NCI-H2227 treated with DMSO at 0.1 percent for 48 hours (cell line): ENCODE measurements around the gene CRYBB1.

Experiments
- DNase-seq: peaks from one replicate; lab custom pipeline; 2025; lab: John Stamatoyannopoulos, UW

Gene CRYBB1

GRCh38 chr22:26553056-26553752, 64.6 kb downstream of the CRYBB1 start:
- DNase-seq = no peak

DNA sequence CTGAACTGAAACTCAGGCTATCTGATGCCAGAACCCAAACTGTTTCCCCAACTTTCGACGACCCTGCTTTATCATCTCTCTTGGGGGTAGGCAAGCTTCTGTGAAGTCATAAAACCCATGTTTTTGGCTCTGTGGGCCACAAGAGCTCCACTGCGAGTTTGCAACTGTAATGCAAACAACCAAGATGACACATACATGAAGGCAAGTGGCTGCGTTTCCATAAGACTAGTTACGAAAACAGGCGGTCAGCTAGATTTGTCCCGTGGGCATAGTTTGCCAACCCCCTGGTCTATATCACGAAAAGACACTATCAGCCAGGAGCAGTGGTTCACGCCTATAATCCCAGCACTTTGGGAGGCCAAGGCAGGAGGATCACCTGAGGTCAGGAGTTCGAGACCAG, 65.4 kb downstream of the CRYBB1 start:
- no peak for DNase-seq

DNA sequence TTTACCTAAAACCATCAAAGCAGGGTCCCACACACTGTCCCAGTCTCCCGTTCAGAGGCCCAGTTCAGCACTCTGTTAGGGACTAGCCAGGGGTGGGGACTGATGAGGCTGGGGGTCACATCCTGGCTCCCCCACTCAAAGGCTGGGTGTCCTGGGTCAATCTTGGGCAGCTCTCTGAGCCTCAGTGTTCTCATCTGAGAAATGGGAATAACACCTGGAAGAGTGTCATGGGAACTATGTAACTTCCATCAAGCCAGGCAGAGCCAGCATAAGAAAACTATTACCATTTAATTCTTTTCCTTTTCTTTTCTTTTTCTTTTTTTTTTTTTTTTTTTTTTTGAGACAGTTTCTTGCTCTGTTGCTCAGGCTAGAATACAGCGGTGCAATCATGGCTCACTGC, 66.3 kb downstream of the CRYBB1 start:
- no peak for DNase-seq

- DNase-seq = no peak
Measured at GRCh38 chr22:26550498-26551033, 67.3 kb downstream of the CRYBB1 start.

- no peak for DNase-seq
Measured at GRCh38 chr22:26549902-26550497, 67.8 kb downstream of the CRYBB1 start.
